C4-2B (cell line): Measurements from ENCODE around the gene SERPINB10.

Experiments
- ZFX ChIP-seq: fragments of 450-650 bp; IDR thresholded peaks from 2 replicates; pipeline ENCODE4 v1.6.1; 2017
- TF ChIP-seq, protein P1 (sequence below): fragments of 450-650 bp; conservative IDR thresholded peaks from 2 replicates; pipeline ENCODE4 v1.5.1; 2017; ENCODE audit warnings: mild to moderate bottlenecking

DNA sequence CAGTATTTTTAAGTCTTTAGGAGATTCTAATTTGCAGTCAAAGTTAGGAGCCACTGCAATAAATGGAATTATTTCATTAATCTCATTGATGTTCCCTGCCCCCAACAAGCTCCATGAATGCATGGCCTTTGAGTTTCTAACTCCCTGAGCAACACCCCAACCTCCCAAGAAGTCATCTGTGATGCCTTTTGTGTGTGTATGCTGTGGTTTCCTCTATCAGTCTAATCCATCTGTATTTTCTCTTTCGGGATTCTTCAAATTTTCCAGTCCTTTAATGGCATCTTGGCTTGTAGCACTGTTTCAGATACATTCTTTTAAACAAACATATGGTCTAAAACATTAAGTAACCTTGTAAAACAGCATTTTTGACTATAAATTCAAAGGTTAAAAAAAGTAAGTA is 16.8 kb downstream of the SERPINB10 start:
- TF ChIP-seq, protein P1, sequence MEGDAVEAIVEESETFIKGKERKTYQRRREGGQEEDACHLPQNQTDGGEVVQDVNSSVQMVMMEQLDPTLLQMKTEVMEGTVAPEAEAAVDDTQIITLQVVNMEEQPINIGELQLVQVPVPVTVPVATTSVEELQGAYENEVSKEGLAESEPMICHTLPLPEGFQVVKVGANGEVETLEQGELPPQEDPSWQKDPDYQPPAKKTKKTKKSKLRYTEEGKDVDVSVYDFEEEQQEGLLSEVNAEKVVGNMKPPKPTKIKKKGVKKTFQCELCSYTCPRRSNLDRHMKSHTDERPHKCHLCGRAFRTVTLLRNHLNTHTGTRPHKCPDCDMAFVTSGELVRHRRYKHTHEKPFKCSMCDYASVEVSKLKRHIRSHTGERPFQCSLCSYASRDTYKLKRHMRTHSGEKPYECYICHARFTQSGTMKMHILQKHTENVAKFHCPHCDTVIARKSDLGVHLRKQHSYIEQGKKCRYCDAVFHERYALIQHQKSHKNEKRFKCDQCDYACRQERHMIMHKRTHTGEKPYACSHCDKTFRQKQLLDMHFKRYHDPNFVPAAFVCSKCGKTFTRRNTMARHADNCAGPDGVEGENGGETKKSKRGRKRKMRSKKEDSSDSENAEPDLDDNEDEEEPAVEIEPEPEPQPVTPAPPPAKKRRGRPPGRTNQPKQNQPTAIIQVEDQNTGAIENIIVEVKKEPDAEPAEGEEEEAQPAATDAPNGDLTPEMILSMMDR: no peak
- TF ChIP-seq ZFX: no peak
